Measurements from ENCODE around the gene MMGT1. TPM values are rescaled to one million over a fixed set of nuclear protein-coding genes. Genes with fewer than 3 reads are reported as not detected.
A peak's percentile ranks its signal among the peaks of the same experiment; 100 is the strongest.

The MMGT1 gene
- total RNA-seq, 1 experiment from 2014 or later: 22.6 TPM

DNA sequence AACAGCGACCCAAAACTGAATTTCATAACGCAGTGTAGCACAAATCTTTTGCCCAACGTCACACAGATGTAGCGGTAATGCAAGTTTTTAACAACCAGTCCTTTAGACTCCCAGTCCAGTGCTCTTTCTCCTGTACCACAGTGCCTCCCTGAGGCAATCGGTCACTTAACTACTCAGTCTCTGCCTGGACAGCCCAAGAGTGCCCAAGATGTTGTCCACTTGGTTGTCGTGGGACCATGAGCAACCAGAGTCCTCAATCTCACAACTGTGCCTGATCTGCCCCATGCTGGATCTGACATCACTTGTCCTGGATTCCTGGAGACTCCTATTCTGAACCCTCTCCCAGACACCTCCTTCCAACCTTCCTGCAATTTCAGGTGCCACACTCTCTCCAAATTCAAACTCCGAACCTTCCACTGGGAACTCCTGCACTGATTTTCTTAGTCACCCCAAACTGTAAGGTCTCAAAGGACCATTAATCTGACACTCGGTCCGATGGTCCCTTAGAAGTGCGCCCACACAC, 702 bp downstream of the MMGT1 start:
- TF ChIP-seq, protein P1, sequence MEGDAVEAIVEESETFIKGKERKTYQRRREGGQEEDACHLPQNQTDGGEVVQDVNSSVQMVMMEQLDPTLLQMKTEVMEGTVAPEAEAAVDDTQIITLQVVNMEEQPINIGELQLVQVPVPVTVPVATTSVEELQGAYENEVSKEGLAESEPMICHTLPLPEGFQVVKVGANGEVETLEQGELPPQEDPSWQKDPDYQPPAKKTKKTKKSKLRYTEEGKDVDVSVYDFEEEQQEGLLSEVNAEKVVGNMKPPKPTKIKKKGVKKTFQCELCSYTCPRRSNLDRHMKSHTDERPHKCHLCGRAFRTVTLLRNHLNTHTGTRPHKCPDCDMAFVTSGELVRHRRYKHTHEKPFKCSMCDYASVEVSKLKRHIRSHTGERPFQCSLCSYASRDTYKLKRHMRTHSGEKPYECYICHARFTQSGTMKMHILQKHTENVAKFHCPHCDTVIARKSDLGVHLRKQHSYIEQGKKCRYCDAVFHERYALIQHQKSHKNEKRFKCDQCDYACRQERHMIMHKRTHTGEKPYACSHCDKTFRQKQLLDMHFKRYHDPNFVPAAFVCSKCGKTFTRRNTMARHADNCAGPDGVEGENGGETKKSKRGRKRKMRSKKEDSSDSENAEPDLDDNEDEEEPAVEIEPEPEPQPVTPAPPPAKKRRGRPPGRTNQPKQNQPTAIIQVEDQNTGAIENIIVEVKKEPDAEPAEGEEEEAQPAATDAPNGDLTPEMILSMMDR (conservative IDR thresholded peaks at IDR 0.05): no peak
- Mint-ChIP-seq H3K4me1 (peaks cover 14 to 15% of the 10 kb centered on the region in 2 experiments; a peak in 3 of 4 replicates), H3K4me3 (peak overlapping the region; percentile 89 to 90), H3K27ac (peak overlapping the region; percentile 99 to 100 (median 99); a peak in 6 of 7 replicates), H3K36me3 (ENCODE audit: insufficient read depth in 1 of 3, low read depth in 3 of 3) (peaks cover 0 to 20% (median 0%) of the 10 kb centered on the region in 3 experiments; a peak in 3 of 7 replicates), H3K9me3 (peaks cover 57% of the 10 kb centered on the region in 2 experiments), H3K27me3 (ENCODE audit: low read depth) (no peaks in the 10 kb centered on the region)
- no peak overlapping the region for H2BK120ac ChIP-seq (ENCODE audit: low read depth, low read length, poor library complexity, severe bottlenecking)
- peaks cover 5% of the 10 kb centered on the region for H3K23me2 ChIP-seq (ENCODE audit: insufficient read length, low read depth, low read length, poor library complexity, severe bottlenecking)
- H2AK5ac ChIP-seq (ENCODE audit: insufficient read length, low read length): no peak overlapping the region
- H3K79me2 ChIP-seq (ENCODE audit: insufficient read depth, low read length): peaks cover 9% of the 10 kb centered on the region; the same call in 1 of the 2 replicates
- no peak overlapping the region for H3K23ac ChIP-seq (ENCODE audit: insufficient read length, low read depth, low read length)
- H3K27ac ChIP-seq (ENCODE audit: insufficient read length, low read depth, low read length): no peak overlapping the region
- no peak overlapping the region for H2BK12ac ChIP-seq (ENCODE audit: insufficient read length, low read depth, low read length)
- H3K4me2 ChIP-seq (ENCODE audit: insufficient read depth, insufficient read length, low read length): peak overlapping the region; percentile 84
- H3K18ac ChIP-seq (ENCODE audit: insufficient read length, low read depth, low read length): no peak overlapping the region
- no peak overlapping the region for H4K91ac ChIP-seq (ENCODE audit: insufficient read length, low read depth, low read length)
- no CpG with 5 or more reads among the region's 10 CpGs for WGBS (ENCODE audit: extremely low coverage, insufficient read length, low lambda C conversion rate)
- no peak overlapping the region for H3K56ac ChIP-seq (ENCODE audit: insufficient read length, low read depth, low read length)
- H2BK20ac ChIP-seq (ENCODE audit: low read depth, low read length, poor library complexity, severe bottlenecking): no peak overlapping the region
- H3K27me3 ChIP-seq (ENCODE audit: insufficient read depth, low read length): no peaks in the 10 kb centered on the region
- H4K20me1 ChIP-seq (ENCODE audit: control insufficient read depth, insufficient read depth, insufficient read length): no peaks in the 10 kb centered on the region
- H2BK5ac ChIP-seq (ENCODE audit: insufficient read length, low read length): no peak overlapping the region
- H4K5ac ChIP-seq (ENCODE audit: insufficient read length, low read depth, low read length): no peak overlapping the region
- no peaks in the 10 kb centered on the region for H3K4me1 ChIP-seq (ENCODE audit: insufficient read depth, low read length)
- H2BK15ac ChIP-seq (ENCODE audit: low read depth, low read length): no peak overlapping the region
- H3K9me3 ChIP-seq (ENCODE audit: control insufficient read depth, low read depth, low read length): peaks cover 13% of the 10 kb centered on the region
- DNase-seq: no peak
- no peak overlapping the region for H2AFZ ChIP-seq (ENCODE audit: low read length)
- no peak overlapping the region for H4K8ac ChIP-seq (replicated peaks; ENCODE audit: insufficient read length, low read depth, low read length)
- no peak overlapping the region for H3T11ph ChIP-seq (ENCODE audit: low read length)
- H3K14ac ChIP-seq (ENCODE audit: insufficient read depth, low read length): peak overlapping the region; percentile 70; the same call in 1 of the 2 replicates
- no peaks in the 10 kb centered on the region for H3K79me1 ChIP-seq (ENCODE audit: insufficient read depth, low read depth, low read length, poor library complexity, severe bottlenecking)
- H3K9ac ChIP-seq (ENCODE audit: extremely low read depth, insufficient read length, low read length): peak overlapping the region; percentile 60
- H3K4ac ChIP-seq (ENCODE audit: low read depth, low read length): no peak overlapping the region

Data from H9 (cell line).